C4-2B (cell line): Measurements from ENCODE around the gene CLEC6A.

Experiments used
- H3K27ac ChIP-seq: fragments of 450-650 bp; 2 replicates; pipeline ENCODE4 v1.5.1; 2017
- CTCF ChIP-seq: fragments of 450-650 bp; conservative IDR thresholded peaks from 2 replicates; pipeline ENCODE4 v1.5.1; 2017; ENCODE audit warnings: mild to moderate bottlenecking
- ZFX ChIP-seq: fragments of 450-650 bp; IDR thresholded peaks from 2 replicates; pipeline ENCODE4 v1.6.1; 2017

The CLEC6A gene

GRCh38 chr12:8519171-8519570, 63.4 kb downstream of the CLEC6A start:
- no peak overlapping the region for H3K27ac ChIP-seq
- no peak for TF ChIP-seq CTCF
- TF ChIP-seq ZFX = no peak

DNA sequence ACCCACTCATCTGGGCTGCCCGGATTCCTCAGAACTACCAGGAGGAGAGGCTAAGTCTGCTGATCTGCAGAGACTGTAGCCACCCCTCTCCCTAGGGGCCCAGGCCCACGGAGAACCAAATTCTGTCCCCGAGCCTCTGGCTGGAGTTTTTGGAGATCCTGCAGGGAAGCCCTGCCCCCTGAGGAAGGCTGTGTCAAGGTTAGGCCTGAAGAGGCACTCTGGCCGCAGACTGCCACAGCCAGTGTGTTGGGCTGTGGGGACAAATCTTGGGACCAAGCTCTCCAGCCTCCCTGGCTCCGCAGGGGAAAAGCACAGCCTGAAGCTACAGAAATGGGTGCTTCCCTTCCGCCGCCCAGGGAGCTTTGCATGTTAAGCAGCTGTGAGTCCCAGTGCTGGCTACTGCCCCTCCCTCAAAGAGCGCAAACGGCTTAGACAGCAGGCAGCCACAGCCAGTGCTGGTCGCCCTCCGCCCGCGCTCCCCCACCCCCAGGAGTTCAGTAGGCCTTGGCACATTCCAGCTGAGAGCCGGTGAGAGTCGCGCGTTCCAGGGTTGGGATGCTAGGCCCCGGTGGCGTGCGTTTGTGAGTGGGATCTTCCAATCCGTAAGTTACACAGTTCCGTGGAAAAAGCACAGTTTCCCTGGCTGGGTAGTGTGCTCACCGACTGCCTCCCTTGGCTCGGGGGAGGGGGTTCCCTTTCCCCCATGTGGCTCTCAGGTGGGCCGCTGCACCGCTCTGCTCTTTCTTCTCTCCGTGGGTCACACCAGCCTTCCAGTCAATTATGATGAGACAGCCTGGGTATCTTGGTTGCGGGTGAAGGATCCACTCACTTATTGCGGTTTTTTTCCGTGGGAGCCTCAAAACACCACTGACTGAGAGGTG, 71.7 kb downstream of the CLEC6A start:
- no peak for TF ChIP-seq CTCF
- TF ChIP-seq ZFX = no peak
- no peak overlapping the region for H3K27ac ChIP-seq
